Ishikawa (cell line): Measurements from ENCODE around the gene NTN1.

Source experiments
- CEBPB ChIP-seq: IDR thresholded peaks from 2 replicates; pipeline ENCODE4 v1.6.1; 2012
- CREB1 ChIP-seq: IDR thresholded peaks from 2 replicates; pipeline ENCODE4 v1.6.1; 2012; ENCODE audit warnings: low read depth
- EGR1 ChIP-seq: IDR thresholded peaks from 2 replicates; pipeline ENCODE4 v1.6.1; 2012
- EP300 ChIP-seq: IDR thresholded peaks from 2 replicates; pipeline ENCODE4 v1.6.1; 2012; ENCODE audit warnings: borderline replicate concordance
- FOXM1 ChIP-seq: IDR thresholded peaks from 2 replicates; pipeline ENCODE4 v1.6.1; 2012; ENCODE audit warnings: low read depth, borderline replicate concordance
- MAX ChIP-seq: IDR thresholded peaks from 2 replicates; pipeline ENCODE4 v1.6.1; 2012
- NFIC ChIP-seq: IDR thresholded peaks from 2 replicates; pipeline ENCODE4 v1.6.1; 2012
- RAD21 ChIP-seq: IDR thresholded peaks from 2 replicates; pipeline ENCODE4 v1.6.1; 2012; ENCODE audit warnings: low read depth
- REST ChIP-seq: IDR thresholded peaks from 2 replicates; pipeline ENCODE4 v1.6.1; 2012; ENCODE audit warnings: low read depth, mild to moderate bottlenecking
- TAF1 ChIP-seq: IDR thresholded peaks from 2 replicates; pipeline ENCODE4 v1.6.1; 2012; ENCODE audit warnings: low read depth, mild to moderate bottlenecking
- TCF12 ChIP-seq: IDR thresholded peaks from 2 replicates; pipeline ENCODE4 v1.6.1; 2012; ENCODE audit warnings: low read depth
- TEAD4 ChIP-seq: IDR thresholded peaks from 2 replicates; pipeline ENCODE4 v1.6.1; 2012
- USF1 ChIP-seq: IDR thresholded peaks from 2 replicates; pipeline ENCODE4 v1.6.1; 2012
- YY1 ChIP-seq: IDR thresholded peaks from 2 replicates; pipeline ENCODE4 v1.6.1; 2012; ENCODE audit warnings: low read depth
- ZBTB7A ChIP-seq: IDR thresholded peaks from 2 replicates; pipeline ENCODE4 v1.6.1; 2012; ENCODE audit warnings: low read depth

The NTN1 gene

GRCh38 chr17:8995711-8996110 is 25.6 kb upstream of the NTN1 start:
- TF ChIP-seq REST (no peak), TEAD4 (peak; percentile 52)

- TF ChIP-seq RAD21 (peak; percentile 75), YY1 (peak; percentile 86), USF1 (no peak), TAF1 (no peak), TEAD4 (no peak), NFIC (no peak)
These were observed 23.2 kb upstream of the NTN1 start for GRCh38 chr17:8997994-8998628.

GRCh38 chr17:9001559-9001958 is 19.8 kb upstream of the NTN1 start:
- TF ChIP-seq NFIC (no peak), TAF1 (no peak), USF1 (no peak), MAX (no peak), EGR1 (no peak), REST (no peak), TCF12 (no peak), FOXM1 (no peak), EP300 (no peak)

- TF ChIP-seq EP300 = no peak
- TF ChIP-seq CEBPB = no peak
- no peak for TF ChIP-seq FOXM1
- TF ChIP-seq YY1 = no peak
- no peak for TF ChIP-seq NFIC
- TF ChIP-seq TAF1 = no peak
- TF ChIP-seq MAX = no peak
- TF ChIP-seq TEAD4 = no peak
- no peak for TF ChIP-seq EGR1
- no peak for TF ChIP-seq ZBTB7A
- no peak for TF ChIP-seq USF1
- TF ChIP-seq REST = no peak
- TF ChIP-seq RAD21 = no peak
- no peak for TF ChIP-seq TCF12
- TF ChIP-seq CREB1 = no peak
These were observed 19.1 kb upstream of the NTN1 start for GRCh38 chr17:9002227-9002605.
